PC-3 (cell line): Measurements from ENCODE around the gene DNAH5. TPM values are rescaled to one million over a fixed set of nuclear protein-coding genes. Genes with fewer than 3 reads are reported as not detected.
"Not testable (repeated sequence)": the region's sequence is repeated elsewhere in the genome, so short reads cannot be mapped to it uniquely, and the experiment has no call there.

Experiments
- ATAC-seq: fragments of 200-7000 bp; cut with Tn5 transposase; 2 replicates; pipeline ENCODE4 v1.9.1; 2020; ENCODE audit warnings: mild to moderate bottlenecking, moderate library complexity
- BruUV-seq: library from RNA; stranded (reverse); fragments of 400-500 nt; replicated peaks from 2 replicates; lab custom pipeline; 2021; lab: Mats Ljungman, UMichigan
- CTCF ChIA-PET: fragments of 300-600 bp; sonication (Branson Sonifier 250); formaldehyde crosslinking; loops from one replicate; lab custom pipeline; 2022; ENCODE audit warnings: antibody characterized with exemption; lab: Charles Lee
- POLR2A ChIA-PET: fragments of 300-600 bp; sonication (Branson Sonifier 250); formaldehyde crosslinking; loops from one replicate; lab custom pipeline; 2022; ENCODE audit warnings: antibody characterized with exemption; ENCODE audit not compliant: unreplicated experiment; lab: Charles Lee
- DNase-seq: peaks from one replicate; pipeline ENCODE4 v3.0.0-alpha.2; 2015
- H2AFZ ChIP-seq: fragments of 300-600 bp; sonication (generic); 2 replicates; pipeline ENCODE4 v1.6.0; 2016; ENCODE audit warnings: antibody characterized with exemption, low read length
- H3F3A ChIP-seq: fragments of 300-600 bp; sonication (generic); one replicate; pipeline ENCODE4 v1.6.0; 2017; ENCODE audit warnings: antibody characterized with exemption, low read length, control low read depth, mild to moderate bottlenecking; ENCODE audit not compliant: unreplicated experiment
- H3K27ac ChIP-seq: fragments of 300-600 bp; sonication (generic); 2 replicates; pipeline ENCODE4 v1.5.1; 2016; ENCODE audit warnings: mild to moderate bottlenecking, low read length
- H3K27me3 ChIP-seq: fragments of 300-600 bp; sonication (generic); 2 replicates; pipeline ENCODE4 v1.6.1; 2016; ENCODE audit warnings: low read length, mixed read lengths
- H3K36me3 ChIP-seq: fragments of 300-600 bp; sonication (generic); 2 replicates; pipeline ENCODE4 v1.6.1; 2016; ENCODE audit warnings: low read depth, mixed run types, low read length, mixed read lengths
- H3K4me1 ChIP-seq: fragments of 300-600 bp; sonication (generic); 2 replicates; pipeline ENCODE4 v1.5.1; 2016; ENCODE audit warnings: low read length; ENCODE audit not compliant: insufficient read depth
- H3K4me2 ChIP-seq: fragments of 300-600 bp; sonication (generic); 2 replicates; pipeline ENCODE4 v1.6.0; 2016; ENCODE audit warnings: low read length
- H3K4me3 ChIP-seq: fragments of 300-600 bp; sonication (generic); 2 replicates; pipeline ENCODE4 v1.5.1; 2016; ENCODE audit warnings: mild to moderate bottlenecking, low read length, mixed read lengths
- H3K79me2 ChIP-seq: fragments of 300-600 bp; sonication (generic); 2 replicates; pipeline ENCODE4 v1.6.1; 2017; ENCODE audit warnings: low read length, mixed read lengths
- H3K9ac ChIP-seq: fragments of 300-600 bp; sonication (generic); 2 replicates; pipeline ENCODE4 v1.6.0; 2016; ENCODE audit warnings: mild to moderate bottlenecking, low read length
- H3K9me2 ChIP-seq: fragments of 300-600 bp; sonication (generic); replicated peaks from 2 replicates; pipeline ENCODE4 v1.6.1; 2016; ENCODE audit warnings: mixed run types, low read length, mixed read lengths
- H3K9me3 ChIP-seq: fragments of 300-600 bp; sonication (generic); 2 replicates; pipeline ENCODE4 v1.6.1; 2016; ENCODE audit warnings: low read length, mixed read lengths
- H4K20me1 ChIP-seq: fragments of 300-600 bp; sonication (generic); 2 replicates; pipeline ENCODE4 v1.6.1; 2016; ENCODE audit warnings: low read length, mixed read lengths
- CTCF ChIP-seq: fragments of 300-600 bp; sonication (generic); conservative IDR thresholded peaks from 2 replicates; pipeline ENCODE4 v1.5.1; 2017; ENCODE audit warnings: antibody characterized with exemption, low read depth, mild to moderate bottlenecking, low read length
- EZH2 ChIP-seq: fragments of 300-600 bp; sonication (generic); IDR thresholded peaks from one replicate; pipeline ENCODE4 v1.6.1; 2017; ENCODE audit warnings: antibody characterized with exemption, mild to moderate bottlenecking, low read length; ENCODE audit not compliant: unreplicated experiment
- EZH2phosphoT487 ChIP-seq: fragments of 300-600 bp; sonication (generic); IDR thresholded peaks from 2 replicates; pipeline ENCODE4 v1.6.1; 2018; ENCODE audit warnings: mild to moderate bottlenecking, antibody characterized with exemption, low read length, borderline replicate concordance
- intact Hi-C: fragments of 100-400 bp; cut with micrococcal nuclease; formaldehyde crosslinking; loops from 2 replicates; pipeline ENCODE4 v1.9.0; 2023
- total RNA-seq: library from RNA; depleted of rRNA; stranded (reverse); fragments of >200 nt; gene quantifications from 2 replicates; pipeline ENCODE4 v1.2.3, GENCODE V29; 2014

Gene DNAH5
- total RNA-seq, 1 experiment from 2014 or later, result 3.5 TPM

- POLR2A ChIA-PET, result no interaction called here
- peaks cover 7% of the 10 kb centered on the region; the same call in 1 of the 2 replicates for H3K4me1 ChIP-seq
- ATAC-seq, result peak; percentile 70
Measured at GRCh38 chr5:13814301-13814700, 130.2 kb downstream of the DNAH5 start.

GRCh38 chr5:13809921-13810320 is 134.6 kb downstream of the DNAH5 start:
- no peaks in the 10 kb centered on the region for H4K20me1 ChIP-seq
- ATAC-seq, result no peak
- no peak overlapping the region for H3K27ac ChIP-seq
- H3K4me3 ChIP-seq, result no peak overlapping the region
- no peaks in the 10 kb centered on the region for H3K27me3 ChIP-seq
- no TSS peak for BruUV-seq
- H3K9me2 ChIP-seq, result no peaks in the 10 kb centered on the region
- intact Hi-C loops, result loop anchor here (5.0 kb wide), 1 partner anchor 203 kb away; no protein-coding TSS in a partner anchor
- peaks cover 7% of the 10 kb centered on the region; the same call in 1 of the 2 replicates for H3K4me1 ChIP-seq
- DNase-seq, result no peak
- ChIA-PET CTCF (no interaction called here), POLR2A (no interaction called here)
- TF ChIP-seq EZH2 (no peak), CTCF (no peak), EZH2phosphoT487 (no peak)
- no peaks in the 10 kb centered on the region for H3K9me3 ChIP-seq
- H3K4me2 ChIP-seq, result no peak overlapping the region
- no peaks in the 10 kb centered on the region for H3F3A ChIP-seq
- no peaks in the 10 kb centered on the region for H3K79me2 ChIP-seq
- H2AFZ ChIP-seq, result no peak overlapping the region
- H3K36me3 ChIP-seq, result no peaks in the 10 kb centered on the region
- no peak overlapping the region for H3K9ac ChIP-seq

More at GRCh38 chr5:13814301-13814700, 130.2 kb downstream of the DNAH5 start:
- H3K27me3 ChIP-seq, result no peaks in the 10 kb centered on the region
- no peaks in the 10 kb centered on the region for H3K9me3 ChIP-seq
- H3K9me2 ChIP-seq, result no peaks in the 10 kb centered on the region
- no peaks in the 10 kb centered on the region for H3F3A ChIP-seq
- intact Hi-C loops, result loop anchor here (1.0 to 5.0 kb wide), 5 partner anchors 83 to 335 kb away; no protein-coding TSS in a partner anchor
- H3K36me3 ChIP-seq, result no peaks in the 10 kb centered on the region
- no TSS peak for BruUV-seq
- no peak overlapping the region for H3K9ac ChIP-seq
- no peak overlapping the region for H2AFZ ChIP-seq
- DNase-seq, result peak; percentile 75
- CTCF ChIA-PET, result interaction anchor here (0.7 kb wide), 1 partner anchor 248 kb away, joined by 6 read pairs; no protein-coding TSS in a partner anchor
- no peaks in the 10 kb centered on the region for H4K20me1 ChIP-seq
- no peak overlapping the region for H3K4me3 ChIP-seq
- H3K4me2 ChIP-seq, result no peak overlapping the region
- TF ChIP-seq EZH2 (no peak), EZH2phosphoT487 (no peak), CTCF (peak; percentile 78)
- no peak overlapping the region for H3K27ac ChIP-seq
- H3K79me2 ChIP-seq, result no peaks in the 10 kb centered on the region

- no peaks in the 10 kb centered on the region for H4K20me1 ChIP-seq
- intact Hi-C loops, result no loop called here
Measured at GRCh38 chr5:13804336-13804735, 140.2 kb downstream of the DNAH5 start.

GRCh38 chr5:13798569-13798968 is 145.9 kb downstream of the DNAH5 start:
- H3K79me2 ChIP-seq, H3K4me2 ChIP-seq, intact Hi-C loops, H2AFZ ChIP-seq, POLR2A ChIA-PET, CTCF ChIA-PET, H3F3A ChIP-seq, ATAC-seq, DNase-seq, H3K27me3 ChIP-seq, H3K9me3 ChIP-seq, H4K20me1 ChIP-seq, H3K9ac ChIP-seq, H3K9me2 ChIP-seq, H3K27ac ChIP-seq, H3K4me3 ChIP-seq, BruUV-seq, H3K4me1 ChIP-seq, H3K36me3 ChIP-seq: not testable (repeated sequence)

More at GRCh38 chr5:13804336-13804735, 140.2 kb downstream of the DNAH5 start:
- ATAC-seq, result no peak
- no peak overlapping the region for H2AFZ ChIP-seq
- H3K27me3 ChIP-seq, result no peaks in the 10 kb centered on the region
- no peak overlapping the region for H3K27ac ChIP-seq
- no peak overlapping the region for H3K9ac ChIP-seq
- DNase-seq, result no peak
- no peaks in the 10 kb centered on the region for H3K9me2 ChIP-seq
- H3F3A ChIP-seq, result no peaks in the 10 kb centered on the region
- ChIA-PET CTCF (no interaction called here), POLR2A (no interaction called here)
- H3K4me3 ChIP-seq, result no peak overlapping the region
- H3K9me3 ChIP-seq, result no peaks in the 10 kb centered on the region
- no peaks in the 10 kb centered on the region for H3K4me1 ChIP-seq
- H3K79me2 ChIP-seq, result no peaks in the 10 kb centered on the region
- H3K36me3 ChIP-seq, result no peaks in the 10 kb centered on the region
- BruUV-seq, result no TSS peak
- TF ChIP-seq EZH2 (no peak), CTCF (no peak), EZH2phosphoT487 (no peak)
- no peak overlapping the region for H3K4me2 ChIP-seq
